Measurements from ENCODE around the gene CD3E. TPM values are rescaled to one million over a fixed set of nuclear protein-coding genes. Genes with fewer than 3 reads are reported as not detected.

CD3E gene
- total and polyA plus RNA-seq, 2 donors (not counting 3 experiments of a cell fraction or from before 2014, with no cell fraction given) = not detected

DNA sequence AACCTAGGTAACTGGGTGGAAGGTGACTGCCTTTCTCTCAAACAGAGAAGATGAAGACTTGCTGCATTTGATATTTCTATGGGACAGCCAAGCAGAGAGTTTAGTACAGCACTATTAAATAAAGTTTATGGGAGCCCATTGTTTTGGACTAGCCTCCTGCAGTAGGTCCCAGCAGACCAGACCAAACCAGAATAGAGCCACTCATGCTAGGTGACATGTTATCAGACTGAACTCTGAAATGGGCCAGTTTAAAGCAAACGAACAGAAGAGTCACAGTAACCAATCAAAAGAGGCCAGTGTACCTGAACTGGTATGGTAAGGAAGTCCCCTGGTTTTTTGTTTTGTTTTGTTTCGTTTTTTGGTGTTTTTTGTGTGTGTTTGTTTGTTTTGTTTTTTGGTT, 32.5 kb upstream of the CD3E start:
- DNase-seq (ENCODE audit: low read depth, low spot score) (no peak), FAIRE-seq (no peak)
- H3K9me3 ChIP-seq (replicated peaks; ENCODE audit: control insufficient read depth, insufficient read depth, low read length) = no peaks in the 10 kb centered on the region
- peaks cover 31% of the 10 kb centered on the region for H3K4me1 ChIP-seq (ENCODE audit: control insufficient read depth, extremely low read depth, insufficient read depth, low read length)
- H3K36me3 ChIP-seq (ENCODE audit: control insufficient read depth in 2 of 2, extremely low read depth in 1 of 2, insufficient read depth in 2 of 2, low read length in 2 of 2) = no peaks in the 10 kb centered on the region
- no TSS peak for BruUV-seq (replicated peaks)
- H2AFZ ChIP-seq (ENCODE audit: low read depth, low read length) = no peak overlapping the region
- intact Hi-C loops (cut with micrococcal nuclease) (no loop called here), dilution Hi-C loops (cut with MboI; ENCODE audit: extremely low pct_ligation_motif_present, low sequenced_read_pairs) (no loop called here)
- no peak overlapping the region for H3K4me3 ChIP-seq (replicated peaks in 1 of 3; ENCODE audit: insufficient read depth in 1 of 3, low read depth in 1 of 3, low read length in 3 of 3)
- ChIA-PET CTCF (interaction anchor here (1.3 kb wide), 1 partner anchor 73 kb away, joined by 7 read pairs; no protein-coding TSS in a partner anchor), POLR2A (no interaction called here)
- H3K9ac ChIP-seq (replicated peaks; ENCODE audit: extremely low read depth, insufficient read depth, low read length) = no peak overlapping the region
- H3K9me1 ChIP-seq (replicated peaks; ENCODE audit: control insufficient read depth, extremely low read depth, insufficient read depth, low read length) = no peaks in the 10 kb centered on the region
- no peaks in the 10 kb centered on the region for H3K79me2 ChIP-seq (ENCODE audit: control insufficient read depth, insufficient read depth, low read length)
- H3K4me2 ChIP-seq (ENCODE audit: insufficient read depth, low read length) = no peak overlapping the region
- H3K27ac ChIP-seq (ENCODE audit: insufficient read depth, low read depth, low read length) = no peak overlapping the region
- TF ChIP-seq, protein P1, sequence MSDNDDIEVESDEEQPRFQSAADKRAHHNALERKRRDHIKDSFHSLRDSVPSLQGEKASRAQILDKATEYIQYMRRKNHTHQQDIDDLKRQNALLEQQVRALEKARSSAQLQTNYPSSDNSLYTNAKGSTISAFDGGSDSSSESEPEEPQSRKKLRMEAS (IDR thresholded peaks at IDR 0.05; ENCODE audit: insufficient read depth, insufficient read length) = no peak
- no peak for TF ChIP-seq JUN (IDR thresholded peaks at IDR 0.05; ENCODE audit: borderline replicate concordance, insufficient read depth, insufficient read length, low read depth)
- no peak for TF ChIP-seq FOS (IDR thresholded peaks at IDR 0.05; ENCODE audit: borderline replicate concordance, insufficient read depth, low read length)
- TF ChIP-seq, protein P2, sequence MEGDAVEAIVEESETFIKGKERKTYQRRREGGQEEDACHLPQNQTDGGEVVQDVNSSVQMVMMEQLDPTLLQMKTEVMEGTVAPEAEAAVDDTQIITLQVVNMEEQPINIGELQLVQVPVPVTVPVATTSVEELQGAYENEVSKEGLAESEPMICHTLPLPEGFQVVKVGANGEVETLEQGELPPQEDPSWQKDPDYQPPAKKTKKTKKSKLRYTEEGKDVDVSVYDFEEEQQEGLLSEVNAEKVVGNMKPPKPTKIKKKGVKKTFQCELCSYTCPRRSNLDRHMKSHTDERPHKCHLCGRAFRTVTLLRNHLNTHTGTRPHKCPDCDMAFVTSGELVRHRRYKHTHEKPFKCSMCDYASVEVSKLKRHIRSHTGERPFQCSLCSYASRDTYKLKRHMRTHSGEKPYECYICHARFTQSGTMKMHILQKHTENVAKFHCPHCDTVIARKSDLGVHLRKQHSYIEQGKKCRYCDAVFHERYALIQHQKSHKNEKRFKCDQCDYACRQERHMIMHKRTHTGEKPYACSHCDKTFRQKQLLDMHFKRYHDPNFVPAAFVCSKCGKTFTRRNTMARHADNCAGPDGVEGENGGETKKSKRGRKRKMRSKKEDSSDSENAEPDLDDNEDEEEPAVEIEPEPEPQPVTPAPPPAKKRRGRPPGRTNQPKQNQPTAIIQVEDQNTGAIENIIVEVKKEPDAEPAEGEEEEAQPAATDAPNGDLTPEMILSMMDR (IDR thresholded peaks at IDR 0.05; ENCODE audit: extremely low read depth in 1 of 2, insufficient read depth in 1 of 2, low read depth in 1 of 2, low read length in 2 of 2) = no peak
- no peak for TF ChIP-seq POLR2AphosphoS5 (IDR thresholded peaks at IDR 0.05; ENCODE audit: insufficient read depth, low read depth, low read length)
- TF ChIP-seq MYC (IDR thresholded peaks at IDR 0.05; ENCODE audit: low read depth, low read length) = no peak
- TF ChIP-seq GATA2 (IDR thresholded peaks at IDR 0.05; ENCODE audit: insufficient read depth, insufficient read length, low read depth, low read length) = no peak
- TF ChIP-seq POLR2A (IDR thresholded peaks at IDR 0.05; ENCODE audit: low read depth, low read length) = no peak
- TF ChIP-seq EZH2 (IDR thresholded peaks at IDR 0.05; ENCODE audit: borderline replicate concordance, low read depth, low read length, severe bottlenecking) = no peak
- H4K20me1 ChIP-seq (replicated peaks; ENCODE audit: control insufficient read depth, extremely low read depth, insufficient read depth, low read length) = no peaks in the 10 kb centered on the region
- no peaks in the 10 kb centered on the region for H3K27me3 ChIP-seq (ENCODE audit: control insufficient read depth in 2 of 2, insufficient read depth in 2 of 2, low read length in 2 of 2)
